H1 (cell line): ENCODE measurements around the gene CFAP53. TPM values are rescaled to one million over a fixed set of nuclear protein-coding genes. Genes with fewer than 3 reads are reported as not detected.

ENCODE experiments used
- CTCF ChIA-PET: fragments of 300-600 bp; sonication (Branson Sonifier 250); formaldehyde crosslinking; loops from one replicate; lab custom pipeline; 2021; ENCODE audit not compliant: partially characterized antibody; lab: Charles Lee
- POLR2A ChIA-PET: fragments of 300-600 bp; sonication (Branson Sonifier 250); formaldehyde crosslinking; loops from one replicate; lab custom pipeline; 2021; ENCODE audit warnings: inconsistent platforms; ENCODE audit not compliant: partially characterized antibody; lab: Charles Lee
- DNase-seq, 2 experiments: peaks; one replicate each; pipeline versions ENCODE4 v3.0.0 to v3.0.0-alpha.2; 2010 to 2022; ENCODE audit warnings: low spot score in 2 of 2, low read depth in 1 of 2, mixed read lengths in 1 of 2
- FAIRE-seq: peaks from 2 replicates; lab custom pipeline; 2011; peaks lifted over from hg19 to GRCh38; lab: Jason Lieb, UNC
- H2AFZ ChIP-seq: 2 replicates; pipeline ENCODE4 v1.8.1; 2012; ENCODE audit warnings: low read length, inconsistent platforms
- H2AK5ac ChIP-seq: 2 replicates; pipeline ENCODE4 v1.6.1; 2013; ENCODE audit warnings: low read depth, low read length
- H2BK120ac ChIP-seq: replicated peaks from 2 replicates; pipeline ENCODE3; 2013; ENCODE audit warnings: low read depth, low read length, inconsistent platforms
- H2BK12ac ChIP-seq: 2 replicates; pipeline ENCODE4 v1.6.1; 2013; ENCODE audit warnings: low read depth, low read length
- H2BK15ac ChIP-seq: 2 replicates; pipeline ENCODE4 v1.6.1; 2013; ENCODE audit warnings: low read length
- H2BK20ac ChIP-seq: 2 replicates; pipeline ENCODE4 v1.6.1; 2013; ENCODE audit warnings: low read length
- H2BK5ac ChIP-seq: 2 replicates; pipeline ENCODE4 v1.6.1; 2013; ENCODE audit warnings: low read depth, low read length
- H3K14ac ChIP-seq: 2 replicates; pipeline ENCODE4 v1.6.1; 2013; ENCODE audit warnings: inconsistent platforms; ENCODE audit not compliant: insufficient read length
- H3K18ac ChIP-seq: 2 replicates; pipeline ENCODE4 v1.6.1; 2013; ENCODE audit warnings: low read length; ENCODE audit errors: extremely low read depth
- H3K23ac ChIP-seq: 2 replicates; pipeline ENCODE4 v1.6.1; 2013; ENCODE audit warnings: inconsistent platforms; ENCODE audit not compliant: insufficient read length
- H3K23me2 ChIP-seq: 2 replicates; pipeline ENCODE4 v1.6.1; 2013; ENCODE audit warnings: low read depth, low read length
- H3K27ac ChIP-seq: 2 replicates; pipeline ENCODE4 v1.6.1; 2011; ENCODE audit warnings: low read depth, low read length, inconsistent platforms
- H3K27me3 ChIP-seq, 4 experiments: replicated peaks in 1 of 4; 1 replicate in 1 of 4; 2 replicates in 3 of 4; pipeline versions ENCODE4 v1.6.1 to v1.8.1; 2011 to 2013; ENCODE audit warnings: low read length in 3 of 4, mild to moderate bottlenecking in 3 of 4, inconsistent platforms in 2 of 4, mixed read lengths in 2 of 4, moderate library complexity in 1 of 4; ENCODE audit not compliant: control insufficient read depth in 3 of 4, insufficient read depth in 3 of 4; ENCODE audit errors: extremely low read depth in 1 of 4
- H3K36me3 ChIP-seq, 4 experiments: 2 replicates each; pipeline versions ENCODE4 v1.6.1 to v1.8.1; 2011 to 2013; ENCODE audit warnings: mild to moderate bottlenecking in 4 of 4, low read length in 3 of 4, moderate library complexity in 2 of 4, control low read depth in 1 of 4, inconsistent platforms in 1 of 4; ENCODE audit not compliant: insufficient read depth in 4 of 4, control insufficient read depth in 2 of 4
- H3K4ac ChIP-seq: replicated peaks from 2 replicates; pipeline ENCODE3; 2013; ENCODE audit warnings: low read length, low read depth, mixed read lengths, inconsistent platforms; ENCODE audit not compliant: insufficient read length
- H3K4me1 ChIP-seq, 4 experiments: replicated peaks in 1 of 4; 1 replicate in 1 of 4; 2 replicates in 3 of 4; pipeline versions ENCODE4 v1.6.1 to v1.8.1; 2011 to 2013; ENCODE audit warnings: low read length in 3 of 4, inconsistent platforms in 2 of 4, mixed read lengths in 1 of 4; ENCODE audit not compliant: insufficient read depth in 4 of 4, control insufficient read depth in 3 of 4
- H3K4me2 ChIP-seq, 2 experiments: 2 replicates each; pipeline versions ENCODE4 v1.6.1 to v1.8.1; 2011 to 2013; ENCODE audit warnings: low read depth in 2 of 2, low read length in 2 of 2, control low read depth in 1 of 2, inconsistent platforms in 1 of 2, mild to moderate bottlenecking in 1 of 2; ENCODE audit not compliant: insufficient read depth in 1 of 2
- H3K4me3 ChIP-seq, 4 experiments: fragments of 200-600, 300-600 bp in 1 of 4; sonication (generic), shearing (Covaris generic), sonication (Bioruptor Twin) in 1 of 4; 2 replicates each; pipeline versions ENCODE4 v1.5.1 to v1.8.1; 2011 to 2016; ENCODE audit warnings: low read length in 4 of 4, low read depth in 3 of 4, control low read depth in 2 of 4, inconsistent platforms in 2 of 4, mild to moderate bottlenecking in 2 of 4, mixed read lengths in 1 of 4, moderate library complexity in 1 of 4; ENCODE audit not compliant: insufficient read depth in 2 of 4; ENCODE audit errors: extremely low read depth in 1 of 4
- H3K56ac ChIP-seq: replicated peaks from 2 replicates; pipeline ENCODE3; 2013; ENCODE audit warnings: low read depth, mild to moderate bottlenecking, mixed read lengths, low read length, inconsistent platforms; ENCODE audit not compliant: insufficient read length
- H3K79me1 ChIP-seq: 2 replicates; pipeline ENCODE4 v1.6.1; 2013; ENCODE audit warnings: low read depth, low read length, control low read depth
- H3K79me2 ChIP-seq, 2 experiments: 2 replicates each; pipeline versions ENCODE4 v1.6.1 to v1.8.1; 2012 to 2013; ENCODE audit warnings: low read length in 2 of 2, mild to moderate bottlenecking in 2 of 2, inconsistent platforms in 1 of 2; ENCODE audit not compliant: insufficient read depth in 2 of 2, control insufficient read depth in 1 of 2
- H3K9ac ChIP-seq, 4 experiments: replicated peaks in 1 of 4; 1 replicate in 1 of 4; 2 replicates in 3 of 4; pipeline versions ENCODE4 v1.6.1 to v1.8.1; 2011 to 2013; ENCODE audit warnings: low read depth in 3 of 4, low read length in 3 of 4, control low read depth in 2 of 4, mild to moderate bottlenecking in 2 of 4, moderate library complexity in 2 of 4, inconsistent platforms in 1 of 4; ENCODE audit errors: extremely low read depth in 1 of 4
- H3K9me3 ChIP-seq, 2 experiments: 2 replicates each; pipeline versions ENCODE4 v1.6.1 to v1.8.1; 2012 to 2013; ENCODE audit warnings: mild to moderate bottlenecking in 2 of 2, moderate library complexity in 2 of 2, control low read depth in 1 of 2, inconsistent platforms in 1 of 2, low read depth in 1 of 2, low read length in 1 of 2, mixed read lengths in 1 of 2; ENCODE audit not compliant: insufficient read depth in 2 of 2
- H4K20me1 ChIP-seq, 2 experiments: replicated peaks in 1 of 2; 2 replicates each; pipeline versions ENCODE3 to v1.8.1; 2011 to 2013; ENCODE audit warnings: inconsistent platforms in 2 of 2, low read length in 2 of 2, mild to moderate bottlenecking in 1 of 2; ENCODE audit not compliant: insufficient read depth in 2 of 2, control insufficient read depth in 1 of 2
- H4K5ac ChIP-seq: 2 replicates; pipeline ENCODE4 v1.6.1; 2013; ENCODE audit warnings: low read length, low read depth, mixed read lengths, inconsistent platforms; ENCODE audit not compliant: insufficient read length
- H4K8ac ChIP-seq: 2 replicates; pipeline ENCODE4 v1.8.0; 2013; ENCODE audit warnings: mild to moderate bottlenecking, moderate library complexity, low read length, inconsistent platforms; ENCODE audit not compliant: insufficient read depth; ENCODE audit errors: extremely low read depth
- H4K91ac ChIP-seq: replicated peaks from 2 replicates; pipeline ENCODE3; 2013; ENCODE audit warnings: low read length, mixed read lengths, inconsistent platforms; ENCODE audit not compliant: insufficient read length
- CHD2 ChIP-seq: IDR thresholded peaks from 2 replicates; pipeline ENCODE4 v1.6.1; 2012; ENCODE audit warnings: low read length, improper control_type of control experiment
- EGR1 ChIP-seq: IDR thresholded peaks from 2 replicates; pipeline ENCODE4 v1.6.1; 2011; ENCODE audit warnings: low read depth, low read length, borderline replicate concordance
- GABPA ChIP-seq: IDR thresholded peaks from 2 replicates; pipeline ENCODE4 v1.6.1; 2011; ENCODE audit warnings: mild to moderate bottlenecking, low read length, moderate library complexity, borderline replicate concordance; ENCODE audit not compliant: insufficient read depth
- GTF2F1 ChIP-seq: IDR thresholded peaks from 2 replicates; pipeline ENCODE4 v1.6.1; 2012; ENCODE audit warnings: low read depth, low read length, improper control_type of control experiment, borderline replicate concordance
- HDAC6 ChIP-seq: IDR thresholded peaks from one replicate; pipeline ENCODE4 v1.7.1; 2012; ENCODE audit warnings: low read depth, mild to moderate bottlenecking, inconsistent platforms, low read length, moderate library complexity
- NRF1 ChIP-seq: IDR thresholded peaks from 2 replicates; pipeline ENCODE4 v1.6.1; 2011; ENCODE audit warnings: mild to moderate bottlenecking, low read depth, low read length, improper control_type of control experiment
- SUZ12 ChIP-seq: fragments of 200-600 bp; sonication (generic); IDR thresholded peaks from 2 replicates; pipeline ENCODE4 v1.6.1; 2012; ENCODE audit warnings: mild to moderate bottlenecking, inconsistent platforms, low read length, moderate library complexity, mixed read lengths
- polyA plus RNA-seq, 7 experiments: library from polyadenylated mRNA; depleted of rRNA in 3 of 7; stranded (reverse) in 5 of 7; unstranded in 2 of 7; fragments of >200 nt in 5 of 7; fragments of 200-250 nt in 2 of 7; gene quantifications; 1 replicate in 5 of 7; 2 replicates in 1 of 7; 4 replicates in 1 of 7; pipeline versions ENCODE4 v1.2.1 to v1.2.3, GENCODE V29; 2011 to 2013; ENCODE audit warnings: missing spikeins in 2 of 7, mixed read lengths in 2 of 7
- total RNA-seq: library from RNA; stranded (reverse); fragmentation: NEBNext Ultra II Directional; extraction: Animal tissue kit (Norgen Biotek cat#: 25700); gene quantifications from 2 replicates; pipeline ENCODE4 v1.2.1, GENCODE V29; 2021
- TF ChIP-seq, protein P1 (sequence below): IDR thresholded peaks from 2 replicates; pipeline ENCODE4 v1.6.1; 2012; ENCODE audit warnings: low read length, inconsistent platforms

The CFAP53 gene
- total and polyA plus RNA-seq, 2 of the 8 experiments (the other 6 are each of a cell fraction or from before 2014, with no cell fraction given): 0.08 to 0.30 TPM

DNA sequence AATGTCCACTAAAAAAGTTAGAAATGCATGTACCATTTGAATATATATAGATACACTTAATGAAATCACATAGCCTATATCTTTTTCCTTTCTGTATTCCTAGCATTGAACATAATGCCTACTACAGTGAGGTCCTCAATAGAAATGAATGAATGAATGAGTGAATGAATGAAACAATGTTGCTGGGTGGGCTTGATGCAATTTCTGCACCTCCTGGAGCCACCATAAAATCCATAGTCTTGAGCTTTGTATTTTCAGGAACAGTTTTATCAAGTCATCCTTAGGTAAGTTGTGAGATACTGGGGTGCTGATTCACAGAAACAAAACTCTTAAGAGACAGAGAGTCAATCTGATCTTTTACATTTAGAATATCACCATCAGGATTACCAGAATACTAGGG lies 3.3 kb downstream of the CFAP53 start:
- no peak overlapping the region for H3K14ac ChIP-seq
- no peak overlapping the region for H2BK120ac ChIP-seq
- no peak overlapping the region for H2BK20ac ChIP-seq
- DNase-seq: no peak
- no peaks in the 10 kb centered on the region for H3K79me1 ChIP-seq
- ChIA-PET POLR2A (interaction anchor here (0.6 kb wide), 1 partner anchor 48 kb away, joined by 3 read pairs; no protein-coding TSS in a partner anchor), CTCF (interaction anchor here (0.9 to 1.5 kb wide), 3 partner anchors 59 to 166 kb away, joined by 4 to 5 read pairs (median 5); no protein-coding TSS in a partner anchor)
- no peak overlapping the region for H2AK5ac ChIP-seq
- H3K9me3 ChIP-seq: no peaks in the 10 kb centered on the region
- no peak overlapping the region for H3K4me2 ChIP-seq
- no peaks in the 10 kb centered on the region for H3K36me3 ChIP-seq
- no peak overlapping the region for H2BK12ac ChIP-seq
- H3K4me1 ChIP-seq: peaks cover 0 to 7% (median 0%) of the 10 kb centered on the region in 4 experiments; a peak in 3 of 7 replicates
- H2BK5ac ChIP-seq: no peak overlapping the region
- H3K56ac ChIP-seq: no peak overlapping the region
- H2BK15ac ChIP-seq: no peak overlapping the region
- H3K23me2 ChIP-seq: no peaks in the 10 kb centered on the region; the same call in 1 of the 2 replicates
- H3K18ac ChIP-seq: no peak overlapping the region
- H4K20me1 ChIP-seq: no peaks in the 10 kb centered on the region
- no peaks in the 10 kb centered on the region for H3K79me2 ChIP-seq
- no peak overlapping the region for H2AFZ ChIP-seq
- no peak overlapping the region for H4K91ac ChIP-seq
- no peak overlapping the region for H3K4me3 ChIP-seq
- peaks cover 0 to 2% (median 0%) of the 10 kb centered on the region in 4 experiments; a peak in 1 of 7 replicates for H3K27me3 ChIP-seq
- no peak overlapping the region for H4K8ac ChIP-seq
- no peak overlapping the region for H3K9ac ChIP-seq
- H3K23ac ChIP-seq: no peak overlapping the region
- FAIRE-seq: no peak
- H3K4ac ChIP-seq: no peak overlapping the region
- H3K27ac ChIP-seq: no peak overlapping the region
- TF ChIP-seq HDAC6 (no peak), GABPA (no peak), NRF1 (no peak), SUZ12 (no peak), EGR1 (no peak), GTF2F1 (no peak), CHD2 (no peak)
- TF ChIP-seq, protein P1, sequence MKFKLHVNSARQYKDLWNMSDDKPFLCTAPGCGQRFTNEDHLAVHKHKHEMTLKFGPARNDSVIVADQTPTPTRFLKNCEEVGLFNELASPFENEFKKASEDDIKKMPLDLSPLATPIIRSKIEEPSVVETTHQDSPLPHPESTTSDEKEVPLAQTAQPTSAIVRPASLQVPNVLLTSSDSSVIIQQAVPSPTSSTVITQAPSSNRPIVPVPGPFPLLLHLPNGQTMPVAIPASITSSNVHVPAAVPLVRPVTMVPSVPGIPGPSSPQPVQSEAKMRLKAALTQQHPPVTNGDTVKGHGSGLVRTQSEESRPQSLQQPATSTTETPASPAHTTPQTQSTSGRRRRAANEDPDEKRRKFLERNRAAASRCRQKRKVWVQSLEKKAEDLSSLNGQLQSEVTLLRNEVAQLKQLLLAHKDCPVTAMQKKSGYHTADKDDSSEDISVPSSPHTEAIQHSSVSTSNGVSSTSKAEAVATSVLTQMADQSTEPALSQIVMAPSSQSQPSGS: no peak
- H4K5ac ChIP-seq: no peak overlapping the region
